OCI-LY7 (cell line): Measurements from ENCODE around the gene SPECC1L.

ENCODE experiments used
- CTCF ChIP-seq: fragments of 200-600 bp; sonication (generic); conservative IDR thresholded peaks from 2 replicates; pipeline ENCODE4 v1.5.1; 2014; ENCODE audit warnings: mild to moderate bottlenecking, antibody characterized with exemption, low read length, moderate library complexity, mixed read lengths
- EZH2phosphoT487 ChIP-seq: fragments of 200-600 bp; sonication (generic); IDR thresholded peaks from 2 replicates; pipeline ENCODE4 v1.6.1; 2018; ENCODE audit warnings: low read depth, borderline replicate concordance, mild to moderate bottlenecking, mixed run types, antibody characterized with exemption, low read length, moderate library complexity, mixed read lengths

- TF ChIP-seq CTCF (no peak), EZH2phosphoT487 (no peak)
Measured at GRCh38 chr22:24410110-24410856, 139.7 kb downstream of the SPECC1L start.
